Fibroblast of the aortic adventitia (primary cell): ENCODE results near the gene PTBP1. TPM values are rescaled to one million over a fixed set of nuclear protein-coding genes. Genes with fewer than 3 reads are reported as not detected.

ENCODE experiments used
- DNase-seq: peaks from one replicate; pipeline ENCODE4 v3.0.0-alpha.2; 2010; ENCODE audit warnings: low read depth
- H3K4me3 ChIP-seq: 2 replicates; pipeline ENCODE4 v1.5.1; 2011; ENCODE audit warnings: low read depth, mild to moderate bottlenecking, control low read depth, low read length, moderate library complexity
- CTCF ChIP-seq: IDR thresholded peaks from 2 replicates; pipeline ENCODE4 v1.5.1; 2011; ENCODE audit warnings: mild to moderate bottlenecking, low read length, control low read depth, inconsistent platforms; ENCODE audit not compliant: insufficient read depth
- total RNA-seq: library from RNA; depleted of rRNA; stranded (reverse); fragments of >200 nt; gene quantifications from 2 replicates; pipeline ENCODE4 v1.2.3, GENCODE V29; 2012; ENCODE audit warnings: low replicate concordance

Gene PTBP1
- total RNA-seq, 1 donor, result 121 TPM

GRCh38 chr19:763181-763580 lies 34.1 kb upstream of the PTBP1 start:
- TF ChIP-seq CTCF, result no peak
- no peak for DNase-seq
- H3K4me3 ChIP-seq, result no peak overlapping the region

- TF ChIP-seq CTCF, result no peak
- H3K4me3 ChIP-seq, result no peak overlapping the region
- no peak for DNase-seq
Measured at GRCh38 chr19:763869-764268, 33.4 kb upstream of the PTBP1 start.

- TF ChIP-seq CTCF, result no peak
- no peak for DNase-seq
- no peak overlapping the region for H3K4me3 ChIP-seq
Measured at GRCh38 chr19:764301-764700, 33.0 kb upstream of the PTBP1 start.

GRCh38 chr19:765179-765738 lies 32.0 kb upstream of the PTBP1 start:
- H3K4me3 ChIP-seq, result no peak overlapping the region
- DNase-seq, result no peak
- TF ChIP-seq CTCF, result no peak

- peak; percentile 93 for DNase-seq
- TF ChIP-seq CTCF, result no peak
- no peak overlapping the region for H3K4me3 ChIP-seq
Measured at GRCh38 chr19:768424-768823, 28.8 kb upstream of the PTBP1 start.

GRCh38 chr19:769616-770015 lies 27.6 kb upstream of the PTBP1 start:
- no peak for DNase-seq
- H3K4me3 ChIP-seq, result no peak overlapping the region
- no peak for TF ChIP-seq CTCF

- no peak overlapping the region for H3K4me3 ChIP-seq
- TF ChIP-seq CTCF, result peak; percentile 68
- peak; percentile 47 for DNase-seq
Measured at GRCh38 chr19:771332-771785, 25.9 kb upstream of the PTBP1 start.
